GM12878 (cell line): ENCODE data around the gene ZNF302. TPM values are rescaled to one million over a fixed set of nuclear protein-coding genes. Genes with fewer than 3 reads are reported as not detected.

Experiments used
- BRCA1 ChIP-seq: IDR thresholded peaks from 2 replicates; pipeline ENCODE4 v1.6.1; 2011; ENCODE audit warnings: low read depth, low read length, improper control_type of control experiment
- CBX5 ChIP-seq: sonication (generic); IDR thresholded peaks from 2 replicates; pipeline ENCODE4 v1.6.1; 2016; ENCODE audit warnings: low read depth, moderate library complexity, mild to moderate bottlenecking, inconsistent platforms
- CHD4 ChIP-seq: fragments of 200-600 bp; sonication (generic); IDR thresholded peaks from 2 replicates; pipeline ENCODE4 v1.6.1; 2016; ENCODE audit warnings: mild to moderate bottlenecking
- E2F8 ChIP-seq: fragments of 450-650 bp; IDR thresholded peaks from 2 replicates; pipeline ENCODE4 v1.6.1; 2018; ENCODE audit warnings: mild to moderate bottlenecking, low read depth, moderate library complexity; ENCODE audit not compliant: partially characterized antibody
- EED ChIP-seq: sonication (generic); IDR thresholded peaks from 2 replicates; pipeline ENCODE4 v1.6.1; 2016; ENCODE audit warnings: antibody characterized with exemption, low read depth
- FOS ChIP-seq: IDR thresholded peaks from 3 replicates; pipeline ENCODE4 v1.6.1; 2011; ENCODE audit warnings: borderline replicate concordance; ENCODE audit not compliant: insufficient read length; ENCODE audit errors: extremely low read depth
- FOXK2 ChIP-seq: fragments of 450-650 bp; IDR thresholded peaks from 2 replicates; pipeline ENCODE4 v1.6.1; 2017; ENCODE audit warnings: mild to moderate bottlenecking, moderate library complexity
- JUND ChIP-seq: IDR thresholded peaks from 2 replicates; pipeline ENCODE4 v1.6.1; 2012; ENCODE audit warnings: low read depth, mild to moderate bottlenecking, low read length, improper control_type of control experiment, moderate library complexity
- NFIC ChIP-seq: IDR thresholded peaks from 2 replicates; pipeline ENCODE4 v1.6.1; 2012; ENCODE audit warnings: low read depth, mild to moderate bottlenecking, inconsistent platforms, low read length, moderate library complexity
- NFYA ChIP-seq: IDR thresholded peaks from 2 replicates; pipeline ENCODE4 v1.6.1; 2011; ENCODE audit warnings: low read depth, mild to moderate bottlenecking, low read length, improper control_type of control experiment, borderline replicate concordance
- POLR2A ChIP-seq: IDR thresholded peaks from 2 replicates; pipeline ENCODE4 v1.6.1; 2011; ENCODE audit warnings: low read depth, mild to moderate bottlenecking, low read length
- POLR2AphosphoS5 ChIP-seq: IDR thresholded peaks from 2 replicates; pipeline ENCODE4 v1.6.1; 2011; ENCODE audit warnings: mild to moderate bottlenecking, low read length, inconsistent platforms
- RFX5 ChIP-seq: IDR thresholded peaks from 2 replicates; pipeline ENCODE4 v1.6.1; 2011; ENCODE audit warnings: low read depth, low read length, improper control_type of control experiment
- SMARCA5 ChIP-seq: fragments of 450-650 bp; IDR thresholded peaks from 2 replicates; pipeline ENCODE4 v1.6.1; 2017; ENCODE audit warnings: mild to moderate bottlenecking
- SMC3 ChIP-seq: IDR thresholded peaks from 2 replicates; pipeline ENCODE4 v1.6.1; 2011; ENCODE audit warnings: low read length, improper control_type of control experiment, borderline replicate concordance
- SREBF2 ChIP-seq: IDR thresholded peaks from 2 replicates; pipeline ENCODE4 v1.6.1; 2012; ENCODE audit warnings: mild to moderate bottlenecking, low read length
- STAT1 ChIP-seq: fragments of 450-650 bp; conservative IDR thresholded peaks from 2 replicates; pipeline ENCODE4 v1.6.1; 2014; ENCODE audit warnings: antibody characterized with exemption, mild to moderate bottlenecking
- SUZ12 ChIP-seq: fragments of 200-600 bp; sonication (generic); IDR thresholded peaks from one replicate; pipeline ENCODE4 v1.6.1; 2018; ENCODE audit warnings: antibody characterized with exemption, mild to moderate bottlenecking; ENCODE audit not compliant: unreplicated experiment
- ZNF384 ChIP-seq: IDR thresholded peaks from 2 replicates; pipeline ENCODE4 v1.6.1; 2012; ENCODE audit warnings: low read depth, mild to moderate bottlenecking, low read length, improper control_type of control experiment, borderline replicate concordance
- polyA plus RNA-seq, 11 experiments: library from polyadenylated mRNA; depleted of rRNA in 4 of 11; unstranded in 6 of 11; stranded (reverse) in 5 of 11; fragments of >200 nt; fragmentation: Nextera tagmentation in 4 of 11; fragmentation: Illumina TruSeq in 1 of 11; extraction: Ambion mirVana in 4 of 11; extraction: Trizol in 1 of 11; gene quantifications; 1 replicate in 1 of 11; 2 replicates in 10 of 11; pipeline versions ENCODE4 v1.2.1 to v1.2.3, GENCODE V29; 2011 to 2016; ENCODE audit warnings: inconsistent platforms in 2 of 11, missing spikeins in 2 of 11, low read depth in 1 of 11
- total RNA-seq, 4 experiments: library from RNA; depleted of rRNA in 3 of 4; stranded (reverse); fragments of >200 nt in 3 of 4; fragmentation: Illumina TruSeq in 1 of 4; extraction: Trizol in 1 of 4; gene quantifications; 2 replicates each; pipeline versions ENCODE4 v1.2.1 to v1.2.3, GENCODE V29; 2013 to 2021
- TF ChIP-seq, protein P1 (sequence below): IDR thresholded peaks from 2 replicates; pipeline ENCODE4 v1.6.1; 2011; ENCODE audit warnings: borderline replicate concordance, low read depth, mild to moderate bottlenecking, moderate library complexity, mixed read lengths, low read length; ENCODE audit not compliant: insufficient read depth; ENCODE audit errors: extremely low read length
- TF ChIP-seq, protein P2 (sequence below): fragments of 450-650 bp; IDR thresholded peaks from 2 replicates; pipeline ENCODE4 v1.6.1; 2017; ENCODE audit warnings: low read depth, mild to moderate bottlenecking, moderate library complexity
- TF ChIP-seq, protein P3 (sequence below): IDR thresholded peaks from 2 replicates; pipeline ENCODE4 v1.6.1; 2012; ENCODE audit warnings: low read length, inconsistent platforms
- TF ChIP-seq, protein P4 (sequence below): IDR thresholded peaks from 2 replicates; pipeline ENCODE4 v1.6.1; 2011; ENCODE audit warnings: low read depth, low read length, improper control_type of control experiment, borderline replicate concordance

The ZNF302 gene
- total and polyA plus RNA-seq, 10 of the 15 experiments (the other 5 are each of a cell fraction or from before 2014, with no cell fraction given), result 8.4 to 35.4 (median 19.7) TPM

- TF ChIP-seq, protein P1, sequence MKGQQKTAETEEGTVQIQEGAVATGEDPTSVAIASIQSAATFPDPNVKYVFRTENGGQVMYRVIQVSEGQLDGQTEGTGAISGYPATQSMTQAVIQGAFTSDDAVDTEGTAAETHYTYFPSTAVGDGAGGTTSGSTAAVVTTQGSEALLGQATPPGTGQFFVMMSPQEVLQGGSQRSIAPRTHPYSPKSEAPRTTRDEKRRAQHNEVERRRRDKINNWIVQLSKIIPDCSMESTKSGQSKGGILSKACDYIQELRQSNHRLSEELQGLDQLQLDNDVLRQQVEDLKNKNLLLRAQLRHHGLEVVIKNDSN, result no peak
- no peak for TF ChIP-seq STAT1
- TF ChIP-seq FOXK2, result no peak
- no peak for TF ChIP-seq NFYA
- TF ChIP-seq POLR2A, result no peak
- TF ChIP-seq, protein P2, sequence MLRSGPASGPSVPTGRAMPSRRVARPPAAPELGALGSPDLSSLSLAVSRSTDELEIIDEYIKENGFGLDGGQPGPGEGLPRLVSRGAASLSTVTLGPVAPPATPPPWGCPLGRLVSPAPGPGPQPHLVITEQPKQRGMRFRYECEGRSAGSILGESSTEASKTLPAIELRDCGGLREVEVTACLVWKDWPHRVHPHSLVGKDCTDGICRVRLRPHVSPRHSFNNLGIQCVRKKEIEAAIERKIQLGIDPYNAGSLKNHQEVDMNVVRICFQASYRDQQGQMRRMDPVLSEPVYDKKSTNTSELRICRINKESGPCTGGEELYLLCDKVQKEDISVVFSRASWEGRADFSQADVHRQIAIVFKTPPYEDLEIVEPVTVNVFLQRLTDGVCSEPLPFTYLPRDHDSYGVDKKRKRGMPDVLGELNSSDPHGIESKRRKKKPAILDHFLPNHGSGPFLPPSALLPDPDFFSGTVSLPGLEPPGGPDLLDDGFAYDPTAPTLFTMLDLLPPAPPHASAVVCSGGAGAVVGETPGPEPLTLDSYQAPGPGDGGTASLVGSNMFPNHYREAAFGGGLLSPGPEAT, result peak; percentile 91
- 0 out of 2 replicates have a peak, but pooled peaks have one; percentile 30 for TF ChIP-seq CHD4
- TF ChIP-seq RFX5, result no peak
- no peak for TF ChIP-seq SMARCA5
- peak; percentile 94 for TF ChIP-seq E2F8
- TF ChIP-seq SMC3, result no peak
- no peak for TF ChIP-seq EED
- TF ChIP-seq SUZ12, result no peak
- no peak for TF ChIP-seq FOS
- no peak for TF ChIP-seq SREBF2
- TF ChIP-seq BRCA1, result no peak
- TF ChIP-seq NFIC, result no peak
- no peak for TF ChIP-seq JUND
- TF ChIP-seq POLR2AphosphoS5, result no peak
- TF ChIP-seq, protein P3, sequence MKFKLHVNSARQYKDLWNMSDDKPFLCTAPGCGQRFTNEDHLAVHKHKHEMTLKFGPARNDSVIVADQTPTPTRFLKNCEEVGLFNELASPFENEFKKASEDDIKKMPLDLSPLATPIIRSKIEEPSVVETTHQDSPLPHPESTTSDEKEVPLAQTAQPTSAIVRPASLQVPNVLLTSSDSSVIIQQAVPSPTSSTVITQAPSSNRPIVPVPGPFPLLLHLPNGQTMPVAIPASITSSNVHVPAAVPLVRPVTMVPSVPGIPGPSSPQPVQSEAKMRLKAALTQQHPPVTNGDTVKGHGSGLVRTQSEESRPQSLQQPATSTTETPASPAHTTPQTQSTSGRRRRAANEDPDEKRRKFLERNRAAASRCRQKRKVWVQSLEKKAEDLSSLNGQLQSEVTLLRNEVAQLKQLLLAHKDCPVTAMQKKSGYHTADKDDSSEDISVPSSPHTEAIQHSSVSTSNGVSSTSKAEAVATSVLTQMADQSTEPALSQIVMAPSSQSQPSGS, result no peak
- no peak for TF ChIP-seq CBX5
- TF ChIP-seq, protein P4, sequence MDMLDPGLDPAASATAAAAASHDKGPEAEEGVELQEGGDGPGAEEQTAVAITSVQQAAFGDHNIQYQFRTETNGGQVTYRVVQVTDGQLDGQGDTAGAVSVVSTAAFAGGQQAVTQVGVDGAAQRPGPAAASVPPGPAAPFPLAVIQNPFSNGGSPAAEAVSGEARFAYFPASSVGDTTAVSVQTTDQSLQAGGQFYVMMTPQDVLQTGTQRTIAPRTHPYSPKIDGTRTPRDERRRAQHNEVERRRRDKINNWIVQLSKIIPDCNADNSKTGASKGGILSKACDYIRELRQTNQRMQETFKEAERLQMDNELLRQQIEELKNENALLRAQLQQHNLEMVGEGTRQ, result no peak
- TF ChIP-seq ZNF384, result no peak
Observed at GRCh38 chr19:34676697-34677385, 637 bp upstream of the ZNF302 start, which contains the start of gene SCGB2B2 (continued).
